K562 (cell line): ENCODE data around the gene HPCAL1. TPM values are rescaled to one million over a fixed set of nuclear protein-coding genes. Genes with fewer than 3 reads are reported as not detected.

Source experiments
- ARID2 ChIP-seq: fragments of 450-650 bp; IDR thresholded peaks from 2 replicates; pipeline ENCODE4 v1.6.1; 2017; ENCODE audit warnings: antibody characterized with exemption, mild to moderate bottlenecking
- CBFB ChIP-seq: sonication (generic); formaldehyde crosslinking; IDR thresholded peaks from 2 replicates; pipeline ENCODE4 v1.4.0; 2020; ENCODE audit warnings: mild to moderate bottlenecking, missing genetic modification reagents
- DPF2 ChIP-seq: fragments of 450-650 bp; IDR thresholded peaks from 2 replicates; pipeline ENCODE4 v1.6.1; 2016
- FOXJ3 ChIP-seq: sonication (generic); formaldehyde crosslinking; IDR thresholded peaks from 2 replicates; pipeline ENCODE4 v1.4.0; 2020; ENCODE audit warnings: mild to moderate bottlenecking, missing genetic modification reagents
- KHSRP ChIP-seq: fragments of 450-650 bp; IDR thresholded peaks from 2 replicates; pipeline ENCODE4 v1.6.1; 2017
- MAFK ChIP-seq: IDR thresholded peaks from 2 replicates; pipeline ENCODE4 v1.6.1; 2011; ENCODE audit warnings: low read length, improper control_type of control experiment
- MYBL2 ChIP-seq, 2 experiments: fragments of 450-650 bp in 1 of 2; sonication (generic) in 1 of 2; formaldehyde crosslinking in 1 of 2; IDR thresholded peaks; 2 replicates each; pipeline versions ENCODE4 v1.6.1 to v1.8.1; 2017 to 2022; ENCODE audit warnings: borderline replicate concordance in 1 of 2, inconsistent platforms in 1 of 2, low read depth in 1 of 2, mild to moderate bottlenecking in 1 of 2, missing genetic modification reagents in 1 of 2, moderate library complexity in 1 of 2
- NFYB ChIP-seq: IDR thresholded peaks from 2 replicates; pipeline ENCODE4 v1.6.1; 2011; ENCODE audit warnings: mild to moderate bottlenecking, moderate library complexity; ENCODE audit not compliant: insufficient read length; ENCODE audit errors: extremely low read depth
- POLR2B ChIP-seq: fragments of 450-650 bp; IDR thresholded peaks from 2 replicates; pipeline ENCODE4 v1.6.1; 2018; ENCODE audit warnings: low read depth; ENCODE audit not compliant: partially characterized antibody
- PRPF4 ChIP-seq: fragments of 200-400 bp; formaldehyde crosslinking; IDR thresholded peaks from one replicate; pipeline ENCODE4 v1.6.1; 2017; ENCODE audit warnings: low read length, low read depth, mild to moderate bottlenecking; ENCODE audit not compliant: insufficient read depth, poor library complexity, severe bottlenecking
- SRSF3 ChIP-seq: fragments of 200-400 bp; formaldehyde crosslinking; IDR thresholded peaks from 2 replicates; pipeline ENCODE4 v1.6.1; 2016; ENCODE audit warnings: mild to moderate bottlenecking, low read length, moderate library complexity; ENCODE audit not compliant: insufficient read depth
- TRIM24 ChIP-seq, 2 experiments: fragments of 450-650 bp; IDR thresholded peaks; 2 replicates each; pipeline ENCODE4 v1.6.1; 2016
- ZC3H4 ChIP-seq: sonication (generic); formaldehyde crosslinking; IDR thresholded peaks from 2 replicates; pipeline ENCODE4 v1.9.0; 2021; ENCODE audit warnings: missing genetic modification reagents, borderline replicate concordance
- ZNF175 ChIP-seq: fragments of 200-800 bp; sonication (Bioruptor generic); IDR thresholded peaks from 2 replicates; pipeline ENCODE4 v1.6.1; 2016; ENCODE audit warnings: low read depth, mild to moderate bottlenecking, missing genetic modification characterization, missing compliant biosample characterization
- ZNF436 ChIP-seq: fragments of 250-450, 450-650 bp; sonication (Bioruptor Pico); formaldehyde crosslinking; IDR thresholded peaks from 2 replicates; pipeline ENCODE4 v1.7.0; 2020; ENCODE audit warnings: mild to moderate bottlenecking
- ZZZ3 ChIP-seq: fragments of 450-650 bp; IDR thresholded peaks from 2 replicates; pipeline ENCODE4 v1.6.1; 2016; ENCODE audit warnings: antibody characterized with exemption, mild to moderate bottlenecking, moderate library complexity
- polyA plus RNA-seq, 8 experiments: library from polyadenylated mRNA; depleted of rRNA in 4 of 8; stranded (reverse) in 5 of 8; unstranded in 3 of 8; fragments of >200 nt; fragmentation: Nextera tagmentation in 2 of 8; fragmentation: Illumina TruSeq in 1 of 8; extraction: Ambion mirVana in 2 of 8; extraction: Trizol in 1 of 8; gene quantifications; 2 replicates each; pipeline versions ENCODE4 v1.2.1 to v1.2.3, GENCODE V29; 2011 to 2014; ENCODE audit warnings: inconsistent platforms in 1 of 8, missing spikeins in 1 of 8
- total RNA-seq, 7 experiments: library from RNA; depleted of rRNA in 6 of 7; stranded (reverse); fragments of >200 nt in 6 of 7; fragmentation: Illumina TruSeq in 2 of 7; extraction: Trizol in 2 of 7; gene quantifications; 2 replicates each; pipeline versions ENCODE4 v1.2.1 to v1.2.3, GENCODE V29; 2011 to 2021; ENCODE audit warnings: low replicate concordance in 1 of 7
- TF ChIP-seq, protein P1 (sequence below): sonication (generic); formaldehyde crosslinking; IDR thresholded peaks from 2 replicates; pipeline ENCODE4 v1.9.0; 2022; ENCODE audit warnings: mild to moderate bottlenecking, missing genetic modification reagents
- TF ChIP-seq, protein P2 (sequence below): sonication (generic); formaldehyde crosslinking; IDR thresholded peaks from 2 replicates; pipeline ENCODE4 v1.8.1; 2022; ENCODE audit warnings: missing genetic modification reagents
- TF ChIP-seq, protein P3 (sequence below): IDR thresholded peaks from 2 replicates; pipeline ENCODE4 v1.6.1; 2011; ENCODE audit not compliant: insufficient read length; ENCODE audit errors: extremely low read depth
- TF ChIP-seq, protein P4 (sequence below), 2 experiments: fragments of 450-650 bp in 1 of 2; sonication (generic) in 1 of 2; formaldehyde crosslinking; conservative IDR thresholded peaks; 2 replicates each; pipeline versions ENCODE4 v1.4.0 to v1.8.1; 2020 to 2022; ENCODE audit warnings: mild to moderate bottlenecking in 1 of 2, missing genetic modification reagents in 1 of 2
- TF ChIP-seq, protein P5 (sequence below): sonication (generic); formaldehyde crosslinking; IDR thresholded peaks from 2 replicates; pipeline ENCODE4 v1.8.1; 2023; ENCODE audit warnings: mild to moderate bottlenecking, missing genetic modification reagents
- TF ChIP-seq, protein P6 (sequence below): fragments of 200-800 bp; sonication (Bioruptor generic); IDR thresholded peaks from 2 replicates; pipeline ENCODE4 v1.6.1; 2017; ENCODE audit warnings: missing genetic modification characterization, missing compliant biosample characterization

The HPCAL1 gene
- total and polyA plus RNA-seq, 9 of the 15 experiments (the other 6 are each of a cell fraction or from before 2014, with no cell fraction given) = 2.7 to 65.5 (median 23.9) TPM

DNA sequence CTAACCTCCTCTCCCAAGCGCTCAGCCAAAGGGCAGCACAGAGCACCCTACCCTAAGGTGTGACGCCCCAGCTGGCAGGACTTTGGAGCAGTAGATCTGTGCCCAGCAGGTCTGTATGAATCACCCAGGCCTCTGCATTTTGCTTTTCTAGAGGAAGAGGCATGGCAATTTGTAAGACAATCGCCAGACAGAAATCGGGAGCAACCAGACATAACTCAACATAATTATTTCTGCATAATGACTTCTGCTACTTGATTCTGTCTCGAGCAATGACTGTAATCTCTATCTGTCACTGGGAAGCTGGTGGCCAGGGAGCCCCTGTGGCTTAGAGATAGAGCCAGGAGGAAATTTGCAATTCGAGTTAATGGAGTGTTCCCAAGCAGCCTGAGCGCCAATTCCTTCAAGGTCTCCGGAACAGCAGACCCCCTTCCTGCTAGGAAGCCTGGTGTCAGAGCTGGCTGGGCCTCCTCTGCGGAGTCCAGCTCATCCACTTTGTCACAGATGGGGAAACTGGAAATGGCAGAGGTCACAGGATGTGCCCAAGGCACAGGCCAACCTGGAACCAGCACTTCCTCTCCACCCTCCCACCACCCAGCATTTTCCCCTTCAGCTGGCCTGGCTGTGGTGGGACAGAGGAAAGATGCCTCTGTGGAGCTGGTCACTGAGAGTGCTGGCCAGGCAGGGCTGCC lies 90.4 kb downstream of the HPCAL1 start (continued):
- no peak for TF ChIP-seq CBFB (CRISPR knock-in tag)
- no peak for TF ChIP-seq SRSF3
- no peak for TF ChIP-seq POLR2B
- TF ChIP-seq, protein P1, sequence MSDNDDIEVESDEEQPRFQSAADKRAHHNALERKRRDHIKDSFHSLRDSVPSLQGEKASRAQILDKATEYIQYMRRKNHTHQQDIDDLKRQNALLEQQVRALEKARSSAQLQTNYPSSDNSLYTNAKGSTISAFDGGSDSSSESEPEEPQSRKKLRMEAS (CRISPR knock-in tag) = no peak
- peak; percentile 85 to 86 for TF ChIP-seq TRIM24 (IDR thresholded peaks at IDR 0.05)
- TF ChIP-seq ZZZ3 = no peak
- TF ChIP-seq, protein P2, sequence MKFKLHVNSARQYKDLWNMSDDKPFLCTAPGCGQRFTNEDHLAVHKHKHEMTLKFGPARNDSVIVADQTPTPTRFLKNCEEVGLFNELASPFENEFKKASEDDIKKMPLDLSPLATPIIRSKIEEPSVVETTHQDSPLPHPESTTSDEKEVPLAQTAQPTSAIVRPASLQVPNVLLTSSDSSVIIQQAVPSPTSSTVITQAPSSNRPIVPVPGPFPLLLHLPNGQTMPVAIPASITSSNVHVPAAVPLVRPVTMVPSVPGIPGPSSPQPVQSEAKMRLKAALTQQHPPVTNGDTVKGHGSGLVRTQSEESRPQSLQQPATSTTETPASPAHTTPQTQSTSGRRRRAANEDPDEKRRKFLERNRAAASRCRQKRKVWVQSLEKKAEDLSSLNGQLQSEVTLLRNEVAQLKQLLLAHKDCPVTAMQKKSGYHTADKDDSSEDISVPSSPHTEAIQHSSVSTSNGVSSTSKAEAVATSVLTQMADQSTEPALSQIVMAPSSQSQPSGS (CRISPR knock-in tag) = no peak
- TF ChIP-seq ARID2 = no peak
- no peak for TF ChIP-seq NFYB
- TF ChIP-seq PRPF4 = no peak
- TF ChIP-seq ZNF436 = no peak
- TF ChIP-seq, protein P3, sequence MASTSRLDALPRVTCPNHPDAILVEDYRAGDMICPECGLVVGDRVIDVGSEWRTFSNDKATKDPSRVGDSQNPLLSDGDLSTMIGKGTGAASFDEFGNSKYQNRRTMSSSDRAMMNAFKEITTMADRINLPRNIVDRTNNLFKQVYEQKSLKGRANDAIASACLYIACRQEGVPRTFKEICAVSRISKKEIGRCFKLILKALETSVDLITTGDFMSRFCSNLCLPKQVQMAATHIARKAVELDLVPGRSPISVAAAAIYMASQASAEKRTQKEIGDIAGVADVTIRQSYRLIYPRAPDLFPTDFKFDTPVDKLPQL = no peak
- TF ChIP-seq MYBL2 (IDR thresholded peaks at IDR 0.05; ENCODE audit: low read depth) = no peak
- no peak for TF ChIP-seq MYBL2 (CRISPR knock-in tag; IDR thresholded peaks at IDR 0.05; ENCODE audit: borderline replicate concordance)
- no peak for TF ChIP-seq ZC3H4
- TF ChIP-seq, protein P4, sequence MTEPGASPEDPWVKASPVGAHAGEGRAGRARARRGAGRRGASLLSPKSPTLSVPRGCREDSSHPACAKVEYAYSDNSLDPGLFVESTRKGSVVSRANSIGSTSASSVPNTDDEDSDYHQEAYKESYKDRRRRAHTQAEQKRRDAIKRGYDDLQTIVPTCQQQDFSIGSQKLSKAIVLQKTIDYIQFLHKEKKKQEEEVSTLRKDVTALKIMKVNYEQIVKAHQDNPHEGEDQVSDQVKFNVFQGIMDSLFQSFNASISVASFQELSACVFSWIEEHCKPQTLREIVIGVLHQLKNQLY (CRISPR knock-in tag; conservative IDR thresholded peaks at IDR 0.05) = no peak
- TF ChIP-seq FOXJ3 (CRISPR knock-in tag) = no peak
- TF ChIP-seq, protein P5, sequence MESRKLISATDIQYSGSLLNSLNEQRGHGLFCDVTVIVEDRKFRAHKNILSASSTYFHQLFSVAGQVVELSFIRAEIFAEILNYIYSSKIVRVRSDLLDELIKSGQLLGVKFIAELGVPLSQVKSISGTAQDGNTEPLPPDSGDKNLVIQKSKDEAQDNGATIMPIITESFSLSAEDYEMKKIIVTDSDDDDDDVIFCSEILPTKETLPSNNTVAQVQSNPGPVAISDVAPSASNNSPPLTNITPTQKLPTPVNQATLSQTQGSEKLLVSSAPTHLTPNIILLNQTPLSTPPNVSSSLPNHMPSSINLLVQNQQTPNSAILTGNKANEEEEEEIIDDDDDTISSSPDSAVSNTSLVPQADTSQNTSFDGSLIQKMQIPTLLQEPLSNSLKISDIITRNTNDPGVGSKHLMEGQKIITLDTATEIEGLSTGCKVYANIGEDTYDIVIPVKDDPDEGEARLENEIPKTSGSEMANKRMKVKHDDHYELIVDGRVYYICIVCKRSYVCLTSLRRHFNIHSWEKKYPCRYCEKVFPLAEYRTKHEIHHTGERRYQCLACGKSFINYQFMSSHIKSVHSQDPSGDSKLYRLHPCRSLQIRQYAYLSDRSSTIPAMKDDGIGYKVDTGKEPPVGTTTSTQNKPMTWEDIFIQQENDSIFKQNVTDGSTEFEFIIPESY (CRISPR knock-in tag) = 0 out of 2 replicates have a peak, but pooled peaks have one; percentile 16
- TF ChIP-seq MAFK = no peak
- TF ChIP-seq, protein P6, sequence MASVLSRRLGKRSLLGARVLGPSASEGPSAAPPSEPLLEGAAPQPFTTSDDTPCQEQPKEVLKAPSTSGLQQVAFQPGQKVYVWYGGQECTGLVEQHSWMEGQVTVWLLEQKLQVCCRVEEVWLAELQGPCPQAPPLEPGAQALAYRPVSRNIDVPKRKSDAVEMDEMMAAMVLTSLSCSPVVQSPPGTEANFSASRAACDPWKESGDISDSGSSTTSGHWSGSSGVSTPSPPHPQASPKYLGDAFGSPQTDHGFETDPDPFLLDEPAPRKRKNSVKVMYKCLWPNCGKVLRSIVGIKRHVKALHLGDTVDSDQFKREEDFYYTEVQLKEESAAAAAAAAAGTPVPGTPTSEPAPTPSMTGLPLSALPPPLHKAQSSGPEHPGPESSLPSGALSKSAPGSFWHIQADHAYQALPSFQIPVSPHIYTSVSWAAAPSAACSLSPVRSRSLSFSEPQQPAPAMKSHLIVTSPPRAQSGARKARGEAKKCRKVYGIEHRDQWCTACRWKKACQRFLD (CRISPR knock-in tag) = peak; percentile 63; the same call in 1 of the 2 replicates
- TF ChIP-seq DPF2 = peak; percentile 90
- TF ChIP-seq KHSRP = no peak
- peak; percentile 71 for TF ChIP-seq ZNF175 (CRISPR knock-in tag)
